Right lobe of liver (tissue), 6 donors: Measurements from ENCODE around the gene EIPR1. TPM values are rescaled to one million over a fixed set of nuclear protein-coding genes. Genes with fewer than 3 reads are reported as not detected.

ENCODE experiments used
- ATAC-seq, 4 donors: fragments of 200-7000 bp; cut with Tn5 transposase; one replicate each; pipeline ENCODE4 v1.9.1; 2020; ENCODE audit warnings: mild to moderate bottlenecking in 4 of 4, moderate library complexity in 4 of 4
- DNase-seq, 3 donors: peaks; one replicate each; pipeline ENCODE4 v3.0.0-alpha.2; 2020
- H3K27ac ChIP-seq, 3 donors: fragments of 200-600 bp; one replicate each; pipeline ENCODE4 v1.8.0; 2022
- H3K27me3 ChIP-seq, 2 donors: fragments of 200-600 bp; one replicate each; pipeline ENCODE4 v1.8.0; 2022
- H3K36me3 ChIP-seq, 4 donors: fragments of 200-600 bp; sonication (generic) in 1 of 4; one replicate each; pipeline versions ENCODE4 v1.5.1 to v1.8.0; 2017 to 2022; ENCODE audit warnings: control low read depth in 1 of 4
- H3K4me1 ChIP-seq, 4 donors: fragments of 200-600 bp; sonication (generic) in 1 of 4; one replicate each; pipeline versions ENCODE4 v1.5.1 to v1.8.0; 2017 to 2022; ENCODE audit warnings: control low read depth in 1 of 4
- H3K4me3 ChIP-seq, 3 donors: fragments of 200-600 bp; one replicate each; pipeline ENCODE4 v1.8.0; 2022
- H3K9me3 ChIP-seq, 4 donors: fragments of 200-600 bp; sonication (generic) in 1 of 4; one replicate each; pipeline versions ENCODE4 v1.5.1 to v1.8.0; 2017 to 2022; ENCODE audit warnings: control low read depth in 1 of 4
- CTCF ChIP-seq, 4 donors: fragments of 200-600 bp in 3 of 4; fragments of 450-650 bp in 1 of 4; IDR thresholded peaks; one replicate each; pipeline versions ENCODE4 v1.5.1 to v1.8.0; 2016 to 2022; ENCODE audit warnings: antibody characterized with exemption in 4 of 4, mild to moderate bottlenecking in 2 of 4
- POLR2A ChIP-seq: fragments of 450-650 bp; IDR thresholded peaks from one replicate; pipeline ENCODE4 v1.6.1; 2017; ENCODE audit warnings: antibody characterized with exemption, mild to moderate bottlenecking
- WGBS: methylation state at CpG from one replicate; pipeline ENCODE4 v1.1.6; 2018; ENCODE audit warnings: low coverage, low lambda C conversion rate; ENCODE audit not compliant: insufficient coverage; ENCODE audit errors: missing lambda C conversion rate; 5-methylcytosine and 5-hydroxymethylcytosine counted together
- intact Hi-C, 2 donors: fragments of 100-400 bp; cut with DNase I; formaldehyde crosslinking; loops; one replicate each; pipeline versions ENCODE4 v1.11.2 to v1.14.1; 2022
- total RNA-seq, 6 experiments: library from RNA; depleted of rRNA in 2 of 6; stranded (reverse); fragments of >200 nt in 2 of 6; fragmentation: NEBNext Ultra II Directional in 3 of 6; extraction: Animal tissue kit (Norgen Biotek cat#: 25700) in 3 of 6; gene quantifications; one replicate each; pipeline versions ENCODE4 v1.1.0 to v1.2.4, GENCODE V29; 2016 to 2023
- donor health status: DM: no; HTN: yes; CAD: no.
- donor health status: DM: no; HTN: no; CAD: no.
- donor health status: DM: no; HTN: no; CAD: no.
- donor health status: DM: no; HTN: yes; CAD: no.
- donor health status: DM: no; HTN: yes; CAD: no.

EIPR1 gene
- total RNA-seq, 6 experiments from 2014 or later = 6.8 to 40.6 (median 11.6) TPM

- H3K4me1 ChIP-seq = no peaks in the 10 kb centered on the region
- TF ChIP-seq POLR2A = no peak
- TF ChIP-seq CTCF (IDR thresholded peaks at IDR 0.05) = no peak
- H3K36me3 ChIP-seq = no peaks in the 10 kb centered on the region
- intact Hi-C loops = no loop called here
- ATAC-seq (no peak), DNase-seq (peak in 1 of 3 donors; percentile 32)
- WGBS = 83% methylated on average over 8 of the region's 11 CpGs
- no peak overlapping the region for H3K4me3 ChIP-seq
- no peaks in the 10 kb centered on the region for H3K9me3 ChIP-seq
- H3K27ac ChIP-seq = no peak overlapping the region
- no peaks in the 10 kb centered on the region for H3K27me3 ChIP-seq
Observed at GRCh38 chr2:3210257-3210656, 167.4 kb downstream of the EIPR1 start.

- intact Hi-C loops = no loop called here
- no peak overlapping the region for H3K4me3 ChIP-seq
- ATAC-seq (no peak), DNase-seq (peak in 1 of 3 donors; percentile 31)
- no peaks in the 10 kb centered on the region for H3K27me3 ChIP-seq
- no peaks in the 10 kb centered on the region for H3K9me3 ChIP-seq
- TF ChIP-seq CTCF (IDR thresholded peaks at IDR 0.05) (no peak), POLR2A (no peak)
- no peaks in the 10 kb centered on the region for H3K4me1 ChIP-seq
- 99% methylated on average over 10 of the region's 12 CpGs for WGBS
- no peak overlapping the region for H3K27ac ChIP-seq
- H3K36me3 ChIP-seq = no peaks in the 10 kb centered on the region
Observed at GRCh38 chr2:3209258-3209657, 168.4 kb downstream of the EIPR1 start.

DNA sequence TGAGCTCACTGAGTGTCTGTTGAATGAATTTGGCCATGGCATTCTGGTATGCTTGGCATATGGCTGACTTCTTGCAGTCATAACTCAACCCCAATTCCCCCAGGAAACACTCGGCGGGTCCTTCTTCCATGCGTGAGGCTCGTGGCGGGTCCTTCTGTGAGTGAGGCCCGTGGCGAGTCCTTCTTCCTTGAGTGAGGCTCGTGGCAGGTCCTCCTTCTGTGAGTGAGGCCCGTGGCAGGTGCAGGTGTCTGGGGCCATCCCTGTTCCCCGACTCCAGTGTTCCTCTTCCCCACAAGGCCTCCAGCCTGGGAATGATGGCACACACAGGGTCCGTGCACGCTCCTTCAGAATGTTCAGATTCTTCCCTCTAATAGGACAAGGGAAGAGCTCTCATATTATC, 169.0 kb downstream of the EIPR1 start:
- intact Hi-C loops = no loop called here
- peak in 1 of 3 donors; percentile 25 for DNase-seq
- WGBS = 100% methylated on average over 1 of the region's 12 CpGs
- H3K9me3 ChIP-seq = no peaks in the 10 kb centered on the region
- H3K27ac ChIP-seq = no peak overlapping the region
- H3K27me3 ChIP-seq = no peaks in the 10 kb centered on the region
- H3K4me1 ChIP-seq = no peaks in the 10 kb centered on the region
- ATAC-seq = no peak
- no peaks in the 10 kb centered on the region for H3K36me3 ChIP-seq
- H3K4me3 ChIP-seq = no peak overlapping the region
- TF ChIP-seq POLR2A = no peak

DNA sequence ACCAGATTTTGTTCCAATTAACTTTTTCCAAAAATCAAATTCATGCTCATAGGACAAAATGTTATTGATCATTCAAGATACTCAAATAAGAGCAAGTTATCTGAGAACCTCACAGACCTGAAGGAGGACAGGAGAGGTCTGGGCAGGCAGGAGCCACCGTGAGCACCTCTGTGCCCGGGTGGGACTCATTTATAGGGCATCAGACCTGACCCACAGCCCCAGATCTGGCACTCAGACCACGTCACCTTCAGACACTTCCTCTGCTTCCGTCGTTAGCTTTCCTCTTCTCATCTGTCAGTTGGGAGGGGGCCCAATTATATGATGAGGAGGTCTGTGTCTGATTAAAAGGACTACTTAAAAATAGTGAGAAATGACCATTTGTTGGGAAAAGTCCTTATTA, 169.4 kb downstream of the EIPR1 start:
- no peaks in the 10 kb centered on the region for H3K36me3 ChIP-seq
- intact Hi-C loops = no loop called here
- 95% methylated on average over 5 of the region's 5 CpGs for WGBS

DNA sequence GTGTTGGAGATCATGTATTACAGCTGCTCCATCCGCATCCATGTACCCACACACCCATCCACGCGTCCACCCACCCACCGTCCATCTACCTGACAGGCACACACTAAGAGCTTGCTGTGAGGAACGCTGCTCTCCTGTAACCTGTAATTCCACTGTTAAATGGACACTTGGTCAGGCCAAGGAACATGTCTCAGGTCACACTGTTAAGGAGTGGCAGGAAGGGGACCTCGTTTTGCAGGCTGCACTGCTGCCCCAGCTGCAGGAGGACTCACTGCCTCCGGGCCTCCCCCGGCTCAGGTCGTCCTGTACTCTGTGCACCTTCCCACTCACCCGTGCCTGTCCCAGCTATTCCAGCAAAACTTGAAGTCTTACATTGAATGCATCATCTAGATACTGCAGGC, 170.5 kb downstream of the EIPR1 start:
- ATAC-seq = no peak
- H3K4me1 ChIP-seq = no peaks in the 10 kb centered on the region
- DNase-seq = peak in 1 of 3 donors; percentile 35
- no peak overlapping the region for H3K27ac ChIP-seq
- no peak overlapping the region for H3K4me3 ChIP-seq
- intact Hi-C loops = no loop called here
- WGBS = 100% methylated on average over 5 of the region's 10 CpGs
- no peaks in the 10 kb centered on the region for H3K36me3 ChIP-seq
- TF ChIP-seq POLR2A (no peak), CTCF (IDR thresholded peaks at IDR 0.05) (no peak)
- no peaks in the 10 kb centered on the region for H3K9me3 ChIP-seq
- no peaks in the 10 kb centered on the region for H3K27me3 ChIP-seq

More for the DNA sequence above, 169.4 kb downstream of the EIPR1 start:
- Histone ChIP-seq H3K4me3 (no peak overlapping the region), H3K27ac (no peak overlapping the region), H3K4me1 (no peaks in the 10 kb centered on the region), H3K9me3 (no peaks in the 10 kb centered on the region), H3K27me3 (no peaks in the 10 kb centered on the region)
- DNase-seq = peak in 1 of 3 donors; percentile 23
- TF ChIP-seq POLR2A (no peak), CTCF (IDR thresholded peaks at IDR 0.05) (no peak)
- ATAC-seq = no peak
